ENCODE data around the gene B4GALT5.
"Not testable (repeated sequence)": the region's sequence is repeated elsewhere in the genome, so short reads cannot be mapped to it uniquely, and the experiment has no call there.

Gene B4GALT5

DNA sequence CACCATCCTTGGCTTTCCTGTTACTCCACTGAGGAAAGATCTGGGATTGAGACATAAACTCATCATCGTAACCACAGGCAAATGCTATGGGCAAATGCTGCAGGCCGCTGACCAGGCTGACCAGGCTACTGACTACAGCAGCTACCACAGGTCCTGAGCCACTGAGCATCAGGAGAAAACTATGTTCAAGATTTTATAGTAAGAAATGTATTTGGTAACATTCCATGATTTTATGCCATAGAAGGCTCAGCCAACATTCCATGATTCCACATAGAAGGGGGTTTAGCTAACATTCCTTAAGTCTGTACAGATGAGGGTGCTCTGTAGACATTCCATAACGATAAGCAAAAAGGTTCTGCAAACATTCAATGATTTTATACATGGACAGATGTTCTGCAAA, 16.1 kb upstream of the B4GALT5 start:
- DNase-seq (ENCODE audit: low spot score): no peak

DNA sequence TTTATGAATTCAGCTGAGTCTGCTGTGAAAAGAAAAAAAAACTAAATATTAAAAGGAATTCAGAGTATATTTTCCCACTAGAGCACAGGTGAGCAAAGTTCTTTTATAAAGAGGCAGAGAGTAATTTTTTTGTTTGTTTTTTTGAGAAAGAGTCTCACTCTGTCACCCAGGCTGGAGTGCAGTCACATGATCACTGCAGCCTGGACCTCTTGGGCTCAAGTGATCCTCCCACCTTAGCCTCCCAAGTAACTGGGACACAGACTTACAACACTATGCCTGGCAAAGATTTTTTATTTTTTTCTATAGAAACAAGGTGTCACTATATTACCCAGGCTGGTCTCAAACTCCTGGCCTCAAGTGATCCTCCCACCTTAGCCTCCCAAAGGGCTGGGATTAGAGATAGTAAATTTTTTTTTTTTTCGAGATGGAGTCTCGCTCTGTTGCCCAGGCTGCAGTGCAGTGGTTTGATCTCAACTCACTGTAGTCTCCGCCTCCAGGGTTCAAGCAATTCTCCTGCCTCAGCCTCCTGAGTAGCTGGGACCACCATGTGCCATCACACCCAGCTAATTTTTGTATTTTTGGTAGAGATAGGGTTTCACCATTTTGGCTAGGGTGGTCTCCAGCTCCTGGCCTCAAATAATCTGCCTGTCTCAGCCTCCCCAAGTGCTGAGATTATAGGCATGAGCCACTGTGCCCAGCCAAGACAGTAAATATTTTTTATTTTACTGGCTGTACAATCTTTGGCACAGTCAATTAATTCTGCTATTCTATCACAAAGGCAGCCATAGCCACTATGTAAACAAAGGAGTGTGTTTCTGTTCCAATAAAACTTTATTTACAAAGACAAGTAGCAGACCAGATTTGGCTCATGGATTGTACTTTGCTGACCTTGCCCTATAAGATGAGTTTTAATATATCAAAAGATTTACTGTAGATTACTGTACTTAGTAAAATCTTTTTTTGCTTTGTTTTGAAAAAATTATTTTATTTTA, 14.5 kb upstream of the B4GALT5 start:
- no peak for DNase-seq (ENCODE audit: low spot score)

DNA sequence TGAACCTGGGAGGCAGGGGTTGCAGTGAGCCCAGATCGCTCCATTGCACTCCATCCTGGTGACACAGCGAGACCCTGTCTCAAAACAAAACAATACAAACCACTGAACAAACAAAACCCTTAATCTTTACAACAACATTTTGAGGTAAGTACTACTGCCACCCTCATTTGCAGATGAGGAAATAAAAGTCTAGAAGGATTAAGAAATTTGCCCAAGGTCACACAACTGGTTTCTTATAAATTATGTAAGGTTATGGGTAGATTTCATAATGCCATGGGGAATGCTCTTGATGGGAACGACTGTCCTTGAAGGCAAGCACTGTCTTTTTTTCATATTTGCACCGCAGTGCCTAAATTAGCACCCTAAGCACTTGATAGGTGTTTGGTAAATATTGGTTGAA, 13.8 kb upstream of the B4GALT5 start:
- no peak for DNase-seq (ENCODE audit: low spot score)

DNA sequence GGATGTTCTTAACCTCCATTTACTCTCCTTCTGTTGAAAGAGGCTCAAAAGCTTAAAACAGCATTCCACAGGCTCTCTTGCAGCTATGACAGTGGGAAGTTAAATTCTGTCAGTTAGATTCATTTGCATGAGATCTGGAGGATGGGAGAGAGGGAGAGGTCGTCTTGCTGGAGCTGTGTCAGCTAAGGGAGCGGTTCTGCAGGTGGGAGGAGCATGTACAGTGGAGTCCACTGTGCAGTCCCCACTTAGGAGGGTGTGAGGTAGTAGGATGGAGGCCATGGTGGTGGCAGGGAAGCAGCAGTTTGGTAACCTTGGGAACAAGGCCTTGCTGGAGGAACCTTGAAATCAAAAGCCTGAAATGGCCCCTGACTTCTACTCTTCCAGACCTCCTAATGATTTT, 12.0 kb upstream of the B4GALT5 start:
- no peak for DNase-seq (ENCODE audit: low spot score)

DNA sequence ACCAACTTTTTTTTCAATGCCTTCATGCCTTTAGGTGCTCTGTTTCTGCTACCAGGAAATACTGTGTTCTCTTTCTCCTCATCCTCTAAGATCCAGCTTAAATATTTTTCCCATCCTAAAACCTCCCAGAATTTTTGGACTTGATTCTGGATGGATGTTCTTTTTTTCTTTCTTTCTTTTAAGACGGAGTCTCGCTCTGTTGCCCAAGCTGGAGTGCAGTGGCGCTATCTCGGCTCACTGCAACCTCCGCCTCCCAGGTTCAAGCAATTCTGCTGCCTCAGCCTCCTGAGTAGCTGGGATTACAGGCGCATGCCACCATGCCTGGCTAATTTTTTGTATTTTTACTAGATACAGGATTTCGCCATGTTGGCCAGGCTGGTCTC, 11.5 kb upstream of the B4GALT5 start:
- DNase-seq (ENCODE audit: low spot score): not testable (repeated sequence)

DNA sequence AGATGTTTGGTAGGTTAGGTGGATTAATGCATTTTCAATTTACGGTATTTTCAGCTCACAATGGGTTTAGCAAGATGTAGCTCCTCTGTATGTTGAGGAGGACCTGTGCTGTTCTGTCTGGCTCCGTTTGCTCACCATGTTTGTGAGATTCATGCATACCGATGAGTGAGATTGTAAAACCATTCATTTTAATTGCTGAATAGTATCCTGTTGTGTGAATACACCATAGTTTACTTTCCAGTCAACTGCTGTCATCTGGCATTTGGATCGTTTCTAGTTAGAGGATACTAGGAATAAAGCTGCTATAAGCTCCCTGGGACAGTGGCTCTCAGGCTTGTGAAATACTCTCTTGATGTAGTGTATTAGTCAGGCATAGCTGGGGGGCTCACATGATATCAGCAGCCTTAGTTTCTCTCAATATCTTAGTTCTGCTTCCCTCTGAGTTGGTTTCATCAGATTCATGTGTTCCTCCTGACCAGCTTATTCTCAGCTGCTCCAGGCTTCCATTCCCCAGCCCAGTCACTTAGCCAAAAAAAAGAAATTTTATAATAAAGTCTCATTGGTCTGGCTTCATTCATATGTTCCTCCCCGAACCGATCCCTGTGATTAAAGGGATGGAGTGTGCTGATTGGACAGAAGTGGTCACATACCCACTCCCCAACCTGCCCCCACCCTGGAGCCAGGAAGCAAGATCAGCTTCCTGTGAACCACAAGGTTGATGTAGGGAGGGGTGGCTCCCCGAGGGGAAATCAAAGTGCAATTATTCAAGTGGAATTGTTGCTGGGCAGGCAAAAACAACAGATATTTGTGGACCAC, 10.9 kb upstream of the B4GALT5 start:
- no peak for DNase-seq (ENCODE audit: low spot score)

DNA sequence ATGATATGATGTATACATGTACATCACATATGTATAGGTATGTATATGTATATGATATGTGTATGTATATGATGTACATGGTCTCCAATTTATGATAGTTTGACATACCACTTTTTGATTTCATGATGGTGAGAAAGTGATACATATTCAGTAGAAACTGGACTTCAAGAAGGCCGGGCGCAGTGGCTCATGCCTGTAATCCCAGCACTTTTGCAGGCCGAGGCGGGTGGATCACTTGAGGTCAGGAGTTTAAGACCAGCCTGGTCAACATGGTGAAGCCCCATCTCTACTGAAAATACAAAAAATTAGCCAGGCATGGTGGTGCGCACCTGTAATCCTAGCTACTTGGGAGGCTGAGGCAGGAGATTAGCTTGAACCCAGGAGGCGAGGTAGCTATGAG, 10.1 kb upstream of the B4GALT5 start:
- not testable (repeated sequence) for DNase-seq (ENCODE audit: low spot score)

DNA sequence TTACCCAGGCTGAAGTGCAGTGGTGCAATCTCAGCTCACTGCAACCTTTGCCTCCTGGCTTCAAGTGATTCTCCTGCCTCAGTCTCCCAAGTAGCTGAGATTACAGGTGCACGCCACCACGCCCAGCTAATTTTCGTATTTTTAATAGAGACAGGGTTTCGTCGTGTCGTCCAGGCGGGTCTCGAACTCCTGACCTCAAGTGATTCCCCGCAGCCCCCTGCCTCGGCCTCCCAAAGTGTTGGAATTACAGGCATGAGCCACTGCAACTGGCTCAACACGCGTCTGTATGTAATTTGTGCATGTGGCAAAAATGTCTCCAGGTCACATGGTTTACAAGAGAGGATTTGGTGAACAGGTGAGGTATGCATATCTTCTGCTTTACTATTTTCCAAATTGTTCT, 7.6 kb upstream of the B4GALT5 start:
- DNase-seq (ENCODE audit: low spot score): not testable (repeated sequence)

DNA sequence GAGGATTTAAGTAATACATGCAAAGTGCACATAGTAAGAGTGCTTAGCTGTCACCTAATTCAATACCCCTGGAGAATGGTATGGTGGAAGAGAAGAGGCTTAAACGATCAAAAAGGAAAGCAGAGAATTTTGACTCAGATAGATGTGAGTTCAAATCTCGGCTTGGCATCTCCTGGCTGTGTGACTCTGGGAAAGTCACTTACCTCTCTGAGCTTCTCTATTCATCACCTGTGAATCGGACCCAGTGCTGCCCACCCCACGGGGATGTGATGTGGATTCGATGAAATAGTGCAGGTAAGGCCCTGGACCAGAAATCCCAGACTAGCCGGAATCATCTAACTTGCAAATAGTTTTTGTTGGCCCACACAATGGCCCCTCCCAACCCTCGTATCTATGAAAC, 1.8 kb upstream of the B4GALT5 start:
- DNase-seq (ENCODE audit: low spot score): no peak

DNA sequence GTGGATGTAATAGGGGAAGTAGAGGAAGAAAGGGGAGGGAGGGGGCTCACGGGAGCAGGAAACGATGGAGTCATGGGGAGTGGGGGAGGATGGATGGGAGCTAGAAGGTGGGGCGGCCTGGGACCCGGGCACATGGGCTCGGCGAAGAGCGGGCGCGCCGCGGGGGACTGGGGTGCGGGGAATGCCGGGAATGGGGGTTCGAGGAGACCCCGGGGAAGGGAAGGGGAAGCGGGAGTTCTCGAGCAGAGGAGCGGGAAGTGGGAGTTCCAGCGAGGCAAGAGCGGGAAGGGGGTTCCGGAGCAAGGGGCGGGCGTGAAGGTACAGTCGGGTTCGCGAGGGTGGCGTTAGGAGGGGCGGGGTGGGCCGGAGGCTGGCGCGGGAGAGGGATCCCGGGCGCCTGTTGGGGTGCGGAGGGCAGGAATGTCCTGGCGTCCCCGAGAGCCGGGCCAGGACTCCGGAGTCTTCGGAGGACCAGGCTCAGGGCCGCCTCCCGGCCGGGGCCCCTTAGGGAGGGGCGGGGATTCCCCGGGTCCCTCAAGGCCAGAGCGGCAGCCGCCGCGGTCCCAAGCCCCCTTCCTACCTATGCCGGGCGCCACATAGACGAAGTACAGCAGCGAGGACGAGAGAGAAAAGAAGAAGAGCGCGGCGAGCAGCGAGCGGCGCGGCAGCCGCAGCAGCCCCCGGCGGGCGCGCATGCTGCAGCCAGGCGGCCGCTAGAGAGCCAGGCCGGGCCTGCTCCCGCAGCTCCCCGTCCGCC, 504 bp downstream of the B4GALT5 start:
- peak; percentile 69 for DNase-seq (ENCODE audit: low spot score)

DNA sequence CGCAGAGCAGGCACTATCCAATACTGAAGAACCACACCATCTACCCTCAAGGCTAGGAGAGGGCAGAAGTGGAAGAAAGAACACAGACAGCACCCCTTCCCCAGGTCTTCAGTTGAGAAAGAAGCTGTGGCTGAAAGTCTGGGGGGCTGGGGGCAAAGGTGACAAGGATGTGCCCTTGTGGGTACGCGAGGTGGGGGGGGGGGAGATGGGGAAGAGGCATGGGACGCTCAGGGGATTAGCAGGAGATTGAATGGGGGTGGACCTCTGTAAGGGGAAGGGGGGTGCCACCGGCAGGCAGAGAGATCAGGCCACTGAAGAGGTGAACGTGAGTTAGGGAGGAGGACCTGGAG, 1.1 kb downstream of the B4GALT5 start:
- no peak for DNase-seq (ENCODE audit: low spot score)

DNA sequence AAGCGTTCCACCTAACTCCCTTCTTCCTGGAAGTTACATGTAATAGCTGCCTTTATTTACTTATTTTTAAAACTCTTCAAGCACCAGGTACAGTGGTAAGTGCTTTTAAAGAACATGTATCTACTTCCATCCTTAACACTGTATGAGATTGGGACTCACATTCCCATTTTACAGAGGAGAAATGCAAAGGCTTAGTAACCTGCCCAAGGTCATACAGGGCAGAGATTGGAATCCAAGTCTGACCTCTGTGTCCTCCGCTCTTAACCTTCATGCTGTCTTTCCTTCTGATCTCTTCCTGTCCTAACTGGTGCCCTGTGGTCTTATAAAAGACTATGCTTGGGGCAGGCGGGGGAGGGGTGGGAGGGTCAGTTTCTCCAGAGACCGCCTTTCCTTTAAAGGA, 1.6 kb downstream of the B4GALT5 start:
- no peak for DNase-seq (ENCODE audit: low spot score)

DNA sequence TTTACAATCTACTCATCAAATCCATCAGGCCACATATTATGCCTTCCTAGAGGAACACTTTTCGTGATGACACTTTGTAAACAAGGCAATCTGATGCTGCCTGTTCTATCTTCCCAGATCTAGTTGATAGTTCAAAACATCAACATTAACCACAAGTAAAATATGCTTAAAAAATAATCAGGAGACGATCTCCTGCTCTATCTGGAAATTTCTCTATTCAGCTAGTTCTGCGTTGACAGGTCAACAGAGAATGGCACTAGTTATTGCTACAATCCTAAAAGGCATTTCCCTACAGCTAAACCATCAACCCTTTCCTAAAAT, 2.1 kb downstream of the B4GALT5 start:
- no peak for DNase-seq (ENCODE audit: low spot score)

DNA sequence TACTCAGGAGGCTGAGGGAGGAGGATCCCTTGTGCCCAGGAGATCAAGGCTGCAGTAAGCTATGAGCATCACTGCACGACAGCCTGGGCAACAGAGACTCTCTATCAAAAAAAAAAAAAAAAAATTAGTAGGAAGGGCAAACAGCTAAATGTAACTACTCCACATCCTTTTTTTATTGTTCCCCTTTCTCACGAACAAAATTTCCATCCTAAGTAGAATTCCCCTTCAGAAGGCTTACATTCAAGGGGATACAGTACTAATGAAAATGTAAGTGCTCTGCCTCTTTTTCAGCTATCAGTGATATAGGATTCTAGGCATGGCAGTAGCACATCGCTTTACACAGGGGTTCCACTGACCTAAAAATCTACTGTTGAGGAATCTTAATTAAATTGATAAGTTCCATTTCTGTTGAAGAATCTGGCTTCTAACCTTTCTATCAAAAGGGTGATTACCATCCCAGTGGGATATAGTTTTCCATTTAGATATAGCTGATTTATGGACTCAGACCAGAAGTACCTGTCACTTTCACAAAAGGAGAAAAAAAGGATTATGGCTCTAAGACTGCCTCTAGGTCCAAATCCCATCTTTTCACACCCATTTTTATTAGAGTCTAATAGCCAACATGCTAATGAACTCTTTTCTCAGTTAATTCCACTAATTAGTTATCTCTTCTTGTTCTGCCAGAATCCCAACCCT, 2.6 kb downstream of the B4GALT5 start:
- no peak for DNase-seq (ENCODE audit: low spot score)

DNA sequence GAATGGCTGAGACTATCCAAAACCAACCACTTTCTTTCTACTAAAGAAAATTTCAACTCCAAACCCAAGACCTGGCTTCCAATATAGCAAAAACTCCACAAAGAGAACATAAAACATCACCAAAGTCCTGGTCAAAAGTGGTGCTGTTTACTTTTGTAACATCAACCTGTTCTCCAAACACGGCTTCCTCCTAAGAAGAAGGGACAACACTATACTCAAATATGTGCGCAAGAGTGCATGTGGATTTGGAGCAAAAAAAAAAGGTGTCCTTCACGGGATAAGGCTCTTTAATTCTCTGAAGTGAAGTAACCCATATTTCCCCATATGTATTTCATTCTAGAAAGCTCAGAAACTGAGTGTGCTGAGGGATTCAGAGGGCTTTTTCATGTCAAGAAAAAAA, 6.6 kb downstream of the B4GALT5 start:
- DNase-seq (ENCODE audit: low spot score): no peak

DNA sequence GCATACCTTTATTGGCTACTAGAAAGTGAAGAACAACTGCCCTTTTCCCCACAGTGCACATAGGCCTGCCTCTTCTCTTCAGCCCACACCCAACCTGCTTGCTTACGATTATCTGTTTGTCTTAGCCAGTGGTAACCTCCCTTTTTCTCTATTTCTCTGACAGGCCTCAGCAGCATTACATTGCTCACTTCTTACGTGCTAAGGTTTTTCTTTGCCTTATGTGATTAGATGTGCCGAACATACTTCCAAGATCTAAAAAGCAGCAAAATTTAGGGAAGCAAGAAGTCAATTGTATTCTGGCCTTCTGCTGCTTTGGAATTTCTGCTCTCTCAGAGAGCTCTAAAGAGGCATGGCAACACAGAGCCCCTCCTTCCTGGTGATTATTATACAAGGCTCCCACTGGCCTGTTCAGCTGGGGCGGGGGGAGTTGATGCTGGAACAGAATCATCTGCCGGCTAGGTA, 7.0 kb downstream of the B4GALT5 start:
- no peak for DNase-seq (ENCODE audit: low spot score)

DNA sequence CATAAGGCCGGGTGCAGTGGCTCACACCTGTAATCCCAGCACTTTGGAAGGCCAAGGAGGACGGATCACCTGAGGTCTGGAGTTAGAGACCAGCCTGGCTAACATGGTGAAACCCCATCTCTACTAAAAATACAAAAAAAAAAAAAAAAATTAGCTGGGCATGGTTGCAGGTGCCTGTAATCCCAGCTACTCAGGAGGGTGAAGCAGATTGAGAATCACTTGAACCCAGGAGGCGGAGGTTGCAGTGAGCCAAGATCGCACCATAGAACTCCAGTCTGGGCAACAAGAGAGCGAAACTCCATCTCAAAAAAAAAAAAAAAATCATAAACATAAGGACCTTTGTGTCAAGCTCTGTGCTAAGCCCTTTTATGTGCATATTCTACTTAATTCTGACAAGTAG, 7.8 kb downstream of the B4GALT5 start:
- DNase-seq (ENCODE audit: low spot score): not testable (repeated sequence)

DNA sequence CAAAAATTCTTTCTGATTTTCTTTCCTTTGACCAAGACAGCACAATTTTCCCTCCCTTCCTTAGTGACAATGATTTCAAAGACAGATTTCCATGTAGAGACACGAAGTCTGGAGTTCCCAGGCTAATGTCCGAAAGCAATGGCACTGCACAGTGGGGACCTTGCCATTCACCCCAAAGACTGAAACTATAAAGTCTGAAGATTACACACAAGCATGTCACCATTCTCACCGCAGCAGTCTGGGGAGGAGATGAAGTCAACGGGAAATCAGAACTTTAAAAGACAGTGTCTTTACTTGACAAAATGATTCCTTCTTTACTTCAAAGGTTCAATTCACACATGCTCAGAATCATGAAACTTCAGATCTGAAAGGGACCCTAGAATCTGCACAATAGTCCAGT, 8.3 kb downstream of the B4GALT5 start:
- DNase-seq (ENCODE audit: low spot score): no peak

DNA sequence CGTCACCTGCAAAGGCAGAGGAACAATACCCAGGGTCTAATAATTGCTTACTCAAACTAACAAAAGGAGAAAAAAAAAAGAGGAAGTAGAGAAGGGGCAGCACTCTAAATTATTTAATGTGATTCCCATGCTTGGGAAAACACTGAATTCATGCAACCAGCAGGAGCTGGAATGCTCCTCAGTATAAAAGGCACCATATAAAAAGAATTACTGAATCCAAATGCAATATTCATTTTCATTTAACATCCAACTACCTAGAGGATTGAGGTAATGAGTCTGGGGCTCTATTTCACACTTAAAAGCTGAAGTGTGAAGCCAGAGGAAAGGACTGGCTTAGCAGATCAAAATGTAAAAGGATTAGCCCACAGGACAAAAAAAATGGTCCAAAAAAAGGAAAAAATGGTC, 8.7 kb downstream of the B4GALT5 start:
- DNase-seq (ENCODE audit: low spot score): no peak

DNA sequence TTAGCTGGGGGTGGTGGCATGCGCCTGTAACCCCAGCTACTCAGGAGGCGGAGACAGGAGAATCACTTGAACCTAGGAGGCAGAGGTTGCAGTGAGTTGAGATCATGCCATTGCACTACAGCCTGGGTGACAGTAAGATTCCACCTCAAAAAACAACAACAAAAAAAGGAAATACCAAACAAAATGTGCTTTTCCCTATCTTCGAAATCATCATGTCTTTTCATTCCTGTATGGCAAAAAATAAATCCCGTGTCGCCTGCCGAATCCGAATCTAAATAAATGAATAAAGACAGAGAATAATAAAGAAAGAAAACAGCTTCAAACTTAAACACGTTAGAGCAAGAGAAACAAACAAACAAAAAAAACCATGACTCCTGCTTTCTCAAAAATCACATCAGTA, 11.8 kb downstream of the B4GALT5 start:
- no peak for DNase-seq (ENCODE audit: low spot score)

DNA sequence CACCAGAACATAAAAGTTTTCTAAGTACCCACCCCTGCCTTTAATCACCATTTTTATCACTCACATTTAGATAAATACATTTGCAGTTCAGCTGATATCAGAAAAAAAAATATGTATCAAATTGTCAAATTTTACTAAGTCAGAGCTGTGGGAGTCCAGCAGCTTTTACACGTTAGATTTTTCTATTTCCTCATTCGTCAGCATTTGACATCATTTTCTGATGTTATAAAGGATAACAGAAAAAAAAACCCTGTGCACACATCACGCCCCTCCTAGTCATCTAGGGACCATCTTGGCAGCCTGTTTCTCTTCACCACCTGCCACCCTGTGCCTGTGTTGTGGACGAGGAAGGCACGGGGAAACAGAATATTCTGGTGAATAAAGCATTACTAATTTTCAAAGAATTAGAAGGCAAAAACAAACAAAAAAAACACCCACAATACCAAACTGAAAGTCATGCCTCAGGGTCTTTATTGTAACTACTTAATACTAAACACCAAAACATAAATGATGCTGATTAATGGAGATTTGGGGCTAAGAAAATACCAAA, 12.4 kb downstream of the B4GALT5 start:
- DNase-seq (ENCODE audit: low spot score): no peak
